Measurements from ENCODE around the gene TOE1.

TOE1 gene

DNA sequence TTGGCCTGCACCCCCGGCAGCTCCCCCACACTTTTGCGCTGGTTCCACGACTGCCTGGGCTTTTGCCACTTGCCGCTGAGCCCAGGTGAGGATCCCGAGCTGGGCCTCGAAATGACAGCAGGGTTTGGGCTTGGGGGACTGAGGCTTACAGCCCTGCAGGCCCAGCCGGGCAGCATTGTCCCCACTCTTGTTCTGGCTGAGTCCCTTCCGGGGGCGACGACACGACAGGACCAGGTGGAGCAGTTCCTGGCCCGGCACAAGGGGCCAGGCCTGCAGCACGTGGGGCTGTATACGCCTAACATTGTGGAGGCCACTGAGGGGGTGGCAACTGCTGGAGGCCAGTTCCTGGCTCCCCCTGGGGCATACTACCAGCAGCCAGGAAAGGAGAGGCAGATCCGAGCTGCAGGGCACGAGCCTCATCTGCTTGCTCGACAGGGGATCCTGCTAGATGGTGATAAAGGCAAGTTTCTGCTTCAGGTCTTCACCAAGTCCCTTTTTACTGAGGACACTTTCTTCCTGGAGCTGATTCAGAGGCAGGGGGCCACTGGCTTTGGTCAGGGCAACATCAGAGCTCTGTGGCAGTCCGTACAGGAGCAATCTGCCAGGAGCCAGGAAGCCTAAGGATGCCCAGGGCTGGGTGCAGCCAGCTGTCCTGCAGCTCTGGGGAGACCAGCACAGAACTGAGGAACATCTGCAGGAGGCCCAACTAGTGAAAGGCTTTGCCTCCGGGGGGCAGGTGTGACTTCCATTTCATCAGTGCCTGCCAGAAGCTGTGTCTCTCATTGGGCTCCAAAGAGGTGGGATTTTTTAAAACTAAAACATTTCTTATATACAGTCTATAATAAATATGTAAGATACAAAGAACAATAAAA, 12.1 kb upstream of the TOE1 start:
- no peak overlapping the region for H3K27ac ChIP-seq (ENCODE audit: extremely low read depth, low read depth, low read length)
- POLR2A ChIA-PET = interaction anchor here (6.7 kb wide), 1 partner anchor 12 kb away, joined by 51 read pairs; the partner anchor contains the start of genes MUTYH and TOE1

DNA sequence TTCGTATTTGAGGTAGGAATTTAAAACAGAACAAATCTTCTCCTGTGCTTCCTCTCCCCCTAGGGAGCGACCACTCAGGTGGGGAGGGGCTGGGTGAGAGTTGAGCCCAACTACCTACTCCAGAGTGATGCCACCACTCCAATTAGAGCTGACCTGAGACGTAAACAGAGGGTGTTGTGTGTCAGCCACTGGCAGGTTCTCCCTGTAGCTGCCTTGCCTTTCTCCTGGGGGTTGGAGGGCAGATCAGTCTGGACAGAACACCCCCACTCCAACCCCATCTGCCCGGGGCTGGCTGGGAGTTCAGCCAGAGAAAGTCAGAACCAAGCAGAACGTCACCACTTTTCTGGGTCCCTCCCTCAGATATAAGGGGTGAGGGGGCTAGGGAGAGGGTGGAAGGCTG, 11.3 kb upstream of the TOE1 start:
- ChIA-PET POLR2A (interaction anchor here (1.6 to 6.7 kb wide), 2 partner anchors 11 to 25 kb away, joined by 8 to 51 read pairs; partner anchors contain the start of genes MUTYH and TOE1), CTCF (interaction anchor here (1.1 kb wide), 1 partner anchor 12 kb away, joined by 4 read pairs; the partner anchor contains the start of genes MUTYH and TOE1)
- peaks cover 0 to 60% of the 10 kb centered on the region in 2 experiments; a peak in 1 of 3 replicates for H3K36me3 ChIP-seq (ENCODE audit: control insufficient read depth in 2 of 2, insufficient read depth in 1 of 2, low read length in 2 of 2)
- H3K4me1 ChIP-seq (ENCODE audit: control insufficient read depth, insufficient read depth, low read length) = 0 out of 2 replicates have a peak, but pooled peaks cover 3% of the 10 kb centered on the region
- TF ChIP-seq, protein P1, sequence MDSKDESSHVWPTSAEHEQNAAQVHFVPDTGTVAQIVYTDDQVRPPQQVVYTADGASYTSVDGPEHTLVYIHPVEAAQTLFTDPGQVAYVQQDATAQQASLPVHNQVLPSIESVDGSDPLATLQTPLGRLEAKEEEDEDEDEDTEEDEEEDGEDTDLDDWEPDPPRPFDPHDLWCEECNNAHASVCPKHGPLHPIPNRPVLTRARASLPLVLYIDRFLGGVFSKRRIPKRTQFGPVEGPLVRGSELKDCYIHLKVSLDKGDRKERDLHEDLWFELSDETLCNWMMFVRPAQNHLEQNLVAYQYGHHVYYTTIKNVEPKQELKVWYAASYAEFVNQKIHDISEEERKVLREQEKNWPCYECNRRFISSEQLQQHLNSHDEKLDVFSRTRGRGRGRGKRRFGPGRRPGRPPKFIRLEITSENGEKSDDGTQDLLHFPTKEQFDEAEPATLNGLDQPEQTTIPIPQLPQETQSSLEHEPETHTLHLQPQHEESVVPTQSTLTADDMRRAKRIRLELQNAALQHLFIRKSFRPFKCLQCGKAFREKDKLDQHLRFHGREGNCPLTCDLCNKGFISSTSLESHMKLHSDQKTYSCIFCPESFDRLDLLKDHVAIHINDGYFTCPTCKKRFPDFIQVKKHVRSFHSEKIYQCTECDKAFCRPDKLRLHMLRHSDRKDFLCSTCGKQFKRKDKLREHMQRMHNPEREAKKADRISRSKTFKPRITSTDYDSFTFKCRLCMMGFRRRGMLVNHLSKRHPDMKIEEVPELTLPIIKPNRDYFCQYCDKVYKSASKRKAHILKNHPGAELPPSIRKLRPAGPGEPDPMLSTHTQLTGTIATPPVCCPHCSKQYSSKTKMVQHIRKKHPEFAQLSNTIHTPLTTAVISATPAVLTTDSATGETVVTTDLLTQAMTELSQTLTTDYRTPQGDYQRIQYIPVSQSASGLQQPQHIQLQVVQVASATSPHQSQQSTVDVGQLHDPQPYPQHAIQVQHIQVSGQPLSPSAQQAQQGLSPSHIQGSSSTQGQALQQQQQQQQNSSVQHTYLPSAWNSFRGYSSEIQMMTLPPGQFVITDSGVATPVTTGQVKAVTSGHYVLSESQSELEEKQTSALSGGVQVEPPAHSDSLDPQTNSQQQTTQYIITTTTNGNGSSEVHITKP (tag by site-specific recombination; IDR thresholded peaks at IDR 0.05) = peak; percentile 77
- TF ChIP-seq, protein P2, sequence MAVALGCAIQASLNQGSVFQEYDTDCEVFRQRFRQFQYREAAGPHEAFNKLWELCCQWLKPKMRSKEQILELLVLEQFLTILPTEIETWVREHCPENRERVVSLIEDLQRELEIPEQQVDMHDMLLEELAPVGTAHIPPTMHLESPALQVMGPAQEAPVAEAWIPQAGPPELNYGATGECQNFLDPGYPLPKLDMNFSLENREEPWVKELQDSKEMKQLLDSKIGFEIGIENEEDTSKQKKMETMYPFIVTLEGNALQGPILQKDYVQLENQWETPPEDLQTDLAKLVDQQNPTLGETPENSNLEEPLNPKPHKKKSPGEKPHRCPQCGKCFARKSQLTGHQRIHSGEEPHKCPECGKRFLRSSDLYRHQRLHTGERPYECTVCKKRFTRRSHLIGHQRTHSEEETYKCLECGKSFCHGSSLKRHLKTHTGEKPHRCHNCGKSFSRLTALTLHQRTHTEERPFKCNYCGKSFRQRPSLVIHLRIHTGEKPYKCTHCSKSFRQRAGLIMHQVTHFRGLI (tag by site-specific recombination; IDR thresholded peaks at IDR 0.05) = peak; percentile 86; the same call in 1 of the 2 replicates
- TF ChIP-seq ZNF837 (tag by site-specific recombination; IDR thresholded peaks at IDR 0.05) = no peak
- TF ChIP-seq, protein P3, sequence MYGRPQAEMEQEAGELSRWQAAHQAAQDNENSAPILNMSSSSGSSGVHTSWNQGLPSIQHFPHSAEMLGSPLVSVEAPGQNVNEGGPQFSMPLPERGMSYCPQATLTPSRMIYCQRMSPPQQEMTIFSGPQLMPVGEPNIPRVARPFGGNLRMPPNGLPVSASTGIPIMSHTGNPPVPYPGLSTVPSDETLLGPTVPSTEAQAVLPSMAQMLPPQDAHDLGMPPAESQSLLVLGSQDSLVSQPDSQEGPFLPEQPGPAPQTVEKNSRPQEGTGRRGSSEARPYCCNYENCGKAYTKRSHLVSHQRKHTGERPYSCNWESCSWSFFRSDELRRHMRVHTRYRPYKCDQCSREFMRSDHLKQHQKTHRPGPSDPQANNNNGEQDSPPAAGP (tag by site-specific recombination; IDR thresholded peaks at IDR 0.05) = peak; percentile 49; the same call in 1 of the 2 replicates
- no peaks in the 10 kb centered on the region for H3K9me3 ChIP-seq (ENCODE audit: control insufficient read depth, insufficient read depth, low read depth, low read length)
- no peak overlapping the region for H3K4me3 ChIP-seq (ENCODE audit: low read depth, low read length)
- H3K27ac ChIP-seq (ENCODE audit: extremely low read depth, low read depth, low read length) = no peak overlapping the region

More for the DNA sequence above, 12.1 kb upstream of the TOE1 start:
- Histone ChIP-seq H3K36me3 (ENCODE audit: control insufficient read depth in 2 of 2, insufficient read depth in 1 of 2, low read length in 2 of 2) (peaks cover 0 to 52% of the 10 kb centered on the region in 2 experiments; a peak in 1 of 3 replicates), H3K4me3 (ENCODE audit: low read depth, low read length) (no peak overlapping the region), H3K4me1 (ENCODE audit: control insufficient read depth, insufficient read depth, low read length) (0 out of 2 replicates have a peak, but pooled peaks cover 3% of the 10 kb centered on the region), H3K9me3 (ENCODE audit: control insufficient read depth, insufficient read depth, low read depth, low read length) (no peaks in the 10 kb centered on the region)
- peak; percentile 90 for TF ChIP-seq ZIC2 (tag by site-specific recombination; IDR thresholded peaks at IDR 0.05)
- TF ChIP-seq GLIS1 (tag by site-specific recombination; IDR thresholded peaks at IDR 0.05) = peak; percentile 33; the same call in 1 of the 2 replicates
- no peak for TF ChIP-seq ZNF157 (tag by site-specific recombination; IDR thresholded peaks at IDR 0.05)
- CTCF ChIA-PET = interaction anchor here (0.6 kb wide), 1 partner anchor 300 kb away, joined by 4 read pairs; no protein-coding TSS in a partner anchor

DNA sequence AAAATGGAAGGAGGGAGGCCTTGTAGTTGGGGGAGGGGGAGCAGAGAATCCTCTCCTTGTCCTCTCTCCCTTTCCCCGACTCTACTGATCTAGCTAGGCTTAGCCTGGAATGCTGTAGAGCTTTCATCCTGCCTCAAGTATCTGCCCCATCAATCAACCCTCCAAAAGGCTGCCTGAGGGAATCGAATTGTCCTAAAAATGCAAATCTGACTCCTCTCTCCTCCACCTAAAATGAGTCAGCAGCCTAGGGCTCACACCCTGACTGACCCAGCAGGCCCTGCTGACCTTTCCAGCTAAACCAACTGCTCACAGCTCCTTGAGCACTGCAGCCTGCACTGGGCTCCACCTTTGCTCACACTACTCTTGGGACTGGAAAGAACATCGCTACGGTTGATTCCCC, 10.5 kb upstream of the TOE1 start:
- Histone ChIP-seq H3K9me3 (ENCODE audit: control insufficient read depth, insufficient read depth, low read depth, low read length) (no peaks in the 10 kb centered on the region), H3K36me3 (ENCODE audit: control insufficient read depth in 2 of 2, insufficient read depth in 1 of 2, low read length in 2 of 2) (peaks cover 0 to 68% of the 10 kb centered on the region in 2 experiments; a peak in 1 of 3 replicates), H3K4me3 (ENCODE audit: low read depth, low read length) (no peak overlapping the region), H3K4me1 (ENCODE audit: control insufficient read depth, insufficient read depth, low read length) (0 out of 2 replicates have a peak, but pooled peaks cover 3% of the 10 kb centered on the region), H3K27ac (ENCODE audit: extremely low read depth, low read depth, low read length) (no peak overlapping the region)
- ChIA-PET POLR2A (interaction anchor here (1.6 to 6.7 kb wide), 2 partner anchors 10 to 26 kb away, joined by 8 to 51 read pairs; partner anchors contain the start of genes MUTYH and TOE1), CTCF (interaction anchor here (0.6 to 1.1 kb wide), 2 partner anchors 11 to 31 kb away, joined by 3 to 4 read pairs; partner anchors contain the start of genes MUTYH and TOE1)
- TF ChIP-seq ZNF121 (tag by site-specific recombination; IDR thresholded peaks at IDR 0.05) = no peak
- TF ChIP-seq, protein P3 (tag by site-specific recombination; IDR thresholded peaks at IDR 0.05) = 0 out of 2 replicates have a peak, but pooled peaks have one; percentile 30

All from HEK293 (cell line).